Measurements from ENCODE around the gene ANO7.

Gene ANO7

DNA sequence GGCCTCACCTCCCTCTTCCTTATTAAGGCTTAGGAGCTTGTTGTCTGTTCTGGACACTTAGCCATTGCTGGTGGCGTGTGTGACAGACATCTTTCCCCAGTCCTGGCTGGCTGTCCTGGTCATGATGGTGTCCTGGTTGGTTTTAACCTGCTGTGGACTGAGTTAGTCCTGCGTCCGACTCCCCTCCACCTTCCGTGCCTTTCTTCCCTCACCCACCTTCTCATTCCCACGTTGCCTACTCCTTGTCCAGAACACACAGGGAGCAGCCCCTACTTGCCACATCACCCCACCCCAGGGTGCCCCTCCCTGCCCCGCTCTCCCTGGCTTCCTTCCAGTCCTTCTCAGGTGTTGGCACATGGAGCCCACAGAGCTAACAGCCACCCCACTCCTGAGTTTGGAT, 9.5 kb downstream of the ANO7 start:
- Mint-ChIP-seq H3K4me3 (no peak overlapping the region), H3K27ac (no peak overlapping the region), H3K36me3 (ENCODE audit: low read depth) (no peaks in the 10 kb centered on the region), H3K4me1 (peaks cover 5% of the 10 kb centered on the region), H3K9me3 (no peaks in the 10 kb centered on the region), H3K27me3 (ENCODE audit: low read depth) (no peaks in the 10 kb centered on the region)
- TF ChIP-seq CTCF (IDR thresholded peaks at IDR 0.05; ENCODE audit: unreplicated experiment in 3 of 3) = no peak

- Mint-ChIP-seq H3K4me3 (no peak overlapping the region), H3K36me3 (ENCODE audit: low read depth) (no peaks in the 10 kb centered on the region), H3K27ac (no peak overlapping the region), H3K4me1 (peaks cover 5% of the 10 kb centered on the region), H3K27me3 (ENCODE audit: low read depth) (no peaks in the 10 kb centered on the region), H3K9me3 (no peaks in the 10 kb centered on the region)
- no peak for TF ChIP-seq CTCF (IDR thresholded peaks at IDR 0.05; ENCODE audit: unreplicated experiment in 3 of 3)
These were observed 10.2 kb downstream of the ANO7 start for GRCh38 chr2:241198381-241199279.

DNA sequence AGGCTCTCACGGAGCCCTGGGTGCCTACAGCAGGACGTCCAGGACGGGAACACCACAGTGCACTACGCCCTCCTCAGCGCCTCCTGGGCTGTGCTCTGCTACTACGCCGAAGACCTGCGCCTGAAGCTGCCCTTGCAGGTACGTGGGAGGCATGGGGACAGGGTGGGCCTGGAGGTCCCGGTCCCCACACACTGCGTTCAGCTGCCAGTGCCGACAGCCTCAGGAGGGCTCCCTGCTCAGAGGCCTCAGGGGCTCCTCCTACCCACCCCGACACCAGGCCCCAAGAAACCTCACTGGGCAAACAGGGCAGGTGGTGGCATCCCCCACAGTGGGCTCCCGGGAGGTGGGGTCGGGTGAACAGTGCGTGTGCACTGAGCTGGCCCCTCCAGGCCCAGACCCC, 10.8 kb downstream of the ANO7 start:
- Mint-ChIP-seq H3K4me3 (no peak overlapping the region), H3K9me3 (no peaks in the 10 kb centered on the region), H3K4me1 (peaks cover 5% of the 10 kb centered on the region), H3K36me3 (ENCODE audit: low read depth) (no peaks in the 10 kb centered on the region), H3K27me3 (ENCODE audit: low read depth) (no peaks in the 10 kb centered on the region), H3K27ac (no peak overlapping the region)
- no peak for TF ChIP-seq CTCF (IDR thresholded peaks at IDR 0.05; ENCODE audit: unreplicated experiment in 3 of 3)

DNA sequence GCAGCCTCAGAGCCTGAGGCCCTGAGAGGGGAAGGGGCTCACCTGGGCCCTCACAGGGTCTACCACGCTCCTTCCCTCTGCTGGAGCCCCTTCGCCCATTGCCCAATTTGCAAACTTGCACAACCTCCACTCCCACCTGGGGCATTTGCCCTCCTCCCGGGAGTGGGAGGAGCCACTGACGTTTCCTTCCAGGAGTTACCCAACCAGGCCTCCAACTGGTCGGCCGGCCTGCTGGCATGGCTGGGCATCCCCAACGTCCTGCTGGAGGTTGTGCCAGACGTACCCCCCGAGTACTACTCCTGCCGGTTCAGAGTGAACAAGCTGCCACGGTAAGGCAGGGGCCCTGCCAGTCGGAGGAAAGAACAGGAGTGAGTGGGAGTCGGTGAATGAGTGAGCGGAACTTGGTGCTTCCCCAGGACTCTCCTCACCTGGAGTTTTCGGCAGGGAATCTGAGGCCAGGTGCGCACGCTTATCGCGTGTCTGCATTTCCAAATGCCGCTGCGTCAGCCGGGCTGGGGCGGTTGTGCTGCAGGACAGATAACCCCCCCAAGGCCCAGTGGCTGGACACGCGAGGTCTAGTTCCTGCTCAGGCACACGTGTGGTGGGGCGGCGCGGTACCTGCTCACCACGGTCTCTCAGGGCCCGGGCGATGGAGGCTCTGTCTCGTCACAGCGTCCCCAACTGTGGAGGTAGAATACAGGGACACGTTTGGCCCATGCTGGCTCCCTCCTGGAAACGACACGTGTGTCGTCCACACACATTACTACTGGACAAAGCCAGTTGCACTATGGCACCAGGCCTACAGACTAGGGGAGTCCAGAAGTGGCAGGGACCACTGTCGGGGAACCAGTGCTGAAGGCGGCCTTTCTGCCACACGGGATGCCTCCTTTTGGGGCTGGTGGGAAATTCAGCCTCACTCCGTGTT, 11.7 kb downstream of the ANO7 start:
- TF ChIP-seq CTCF (IDR thresholded peaks at IDR 0.05; ENCODE audit: unreplicated experiment in 3 of 3) = no peak
- Mint-ChIP-seq H3K27ac (no peak overlapping the region), H3K27me3 (ENCODE audit: low read depth) (no peaks in the 10 kb centered on the region), H3K9me3 (no peaks in the 10 kb centered on the region), H3K4me1 (peaks cover 5% of the 10 kb centered on the region), H3K4me3 (no peak overlapping the region), H3K36me3 (ENCODE audit: low read depth) (no peaks in the 10 kb centered on the region)

DNA sequence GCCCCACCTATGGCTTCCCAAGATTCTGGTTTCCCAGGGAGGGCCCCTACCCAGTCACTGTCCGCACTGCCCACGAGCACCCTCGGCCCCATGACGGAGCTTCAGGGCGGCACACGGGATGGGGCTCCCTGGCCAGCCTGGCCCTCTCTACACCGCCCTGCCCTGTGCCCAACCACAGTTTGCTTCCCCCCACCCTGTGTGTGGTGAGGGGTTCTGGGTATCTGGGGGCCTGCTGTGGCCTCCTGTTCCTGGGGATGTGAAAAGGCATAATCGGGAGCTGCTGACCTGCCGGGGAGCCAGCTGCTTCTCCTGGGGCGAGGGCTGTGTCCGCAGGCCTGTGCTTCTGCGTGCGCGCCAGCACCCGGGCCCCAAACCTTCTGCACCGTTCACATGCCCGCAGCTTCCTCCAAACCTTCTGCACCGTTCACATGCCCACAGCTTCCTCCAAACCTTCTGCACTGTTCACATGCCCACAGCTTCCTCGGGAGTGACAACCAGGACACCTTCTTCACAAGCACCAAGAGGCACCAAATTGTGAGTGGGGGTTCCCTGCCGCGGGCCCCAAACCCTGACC, 12.4 kb downstream of the ANO7 start:
- H3K4me3 Mint-ChIP-seq = no peak overlapping the region

More for the DNA sequence above, 12.4 kb downstream of the ANO7 start:
- H3K4me1 Mint-ChIP-seq = peaks cover 5% of the 10 kb centered on the region
- no peaks in the 10 kb centered on the region for H3K9me3 Mint-ChIP-seq
- no peak overlapping the region for H3K27ac Mint-ChIP-seq
- no peak for TF ChIP-seq CTCF (IDR thresholded peaks at IDR 0.05; ENCODE audit: unreplicated experiment in 3 of 3)
- H3K36me3 Mint-ChIP-seq (ENCODE audit: low read depth) = no peaks in the 10 kb centered on the region
- H3K27me3 Mint-ChIP-seq (ENCODE audit: low read depth) = no peaks in the 10 kb centered on the region

Measured in nephron (organoid).